Vagina (tissue), 2 donors: Measurements from ENCODE around the gene DNAJC13.

ENCODE experiments used
- POLR2A ChIP-seq, 2 donors: fragments of 450-650 bp; IDR thresholded peaks; one replicate each; pipeline ENCODE4 v1.6.1; 2017; ENCODE audit warnings: antibody characterized with exemption in 2 of 2, mild to moderate bottlenecking in 2 of 2, moderate library complexity in 2 of 2
- POLR2AphosphoS5 ChIP-seq, 2 donors: sonication (generic); formaldehyde crosslinking; IDR thresholded peaks; one replicate each; pipeline ENCODE4 v1.9.0; 2017; ENCODE audit warnings: antibody characterized with exemption in 2 of 2, mild to moderate bottlenecking in 2 of 2, low read depth in 1 of 2; ENCODE audit not compliant: insufficient read depth in 1 of 2
- TF ChIP-seq, protein P1 (sequence below), 3 experiments: fragments of 450-650 bp in 2 of 3; fragments of 200-600 bp in 1 of 3; sonication (generic) in 1 of 3; IDR thresholded peaks; one replicate each; pipeline ENCODE4 v1.5.1; 2017 to 2019; ENCODE audit warnings: antibody characterized with exemption in 3 of 3, mild to moderate bottlenecking in 2 of 3, moderate library complexity in 2 of 3

DNA sequence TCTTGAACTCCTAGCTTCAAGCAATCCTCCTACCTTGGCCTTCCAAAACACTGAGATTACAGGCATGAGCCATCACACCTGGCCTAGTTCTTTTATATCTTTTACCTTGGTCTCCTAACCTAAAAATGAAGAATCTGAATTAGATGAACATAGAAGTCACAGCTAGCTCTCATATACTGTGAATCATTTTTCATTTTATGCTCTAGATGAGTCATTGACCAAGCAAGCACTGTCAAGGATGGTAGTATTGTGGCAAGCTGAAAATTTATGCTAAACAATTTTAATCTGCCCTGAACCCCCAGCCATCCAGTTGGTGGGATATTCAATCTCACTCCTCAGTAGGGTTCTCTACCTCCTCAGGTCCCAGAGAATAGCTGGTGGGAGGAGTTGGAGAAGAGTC lies 48.3 kb upstream of the DNAJC13 start:
- TF ChIP-seq, protein P1, sequence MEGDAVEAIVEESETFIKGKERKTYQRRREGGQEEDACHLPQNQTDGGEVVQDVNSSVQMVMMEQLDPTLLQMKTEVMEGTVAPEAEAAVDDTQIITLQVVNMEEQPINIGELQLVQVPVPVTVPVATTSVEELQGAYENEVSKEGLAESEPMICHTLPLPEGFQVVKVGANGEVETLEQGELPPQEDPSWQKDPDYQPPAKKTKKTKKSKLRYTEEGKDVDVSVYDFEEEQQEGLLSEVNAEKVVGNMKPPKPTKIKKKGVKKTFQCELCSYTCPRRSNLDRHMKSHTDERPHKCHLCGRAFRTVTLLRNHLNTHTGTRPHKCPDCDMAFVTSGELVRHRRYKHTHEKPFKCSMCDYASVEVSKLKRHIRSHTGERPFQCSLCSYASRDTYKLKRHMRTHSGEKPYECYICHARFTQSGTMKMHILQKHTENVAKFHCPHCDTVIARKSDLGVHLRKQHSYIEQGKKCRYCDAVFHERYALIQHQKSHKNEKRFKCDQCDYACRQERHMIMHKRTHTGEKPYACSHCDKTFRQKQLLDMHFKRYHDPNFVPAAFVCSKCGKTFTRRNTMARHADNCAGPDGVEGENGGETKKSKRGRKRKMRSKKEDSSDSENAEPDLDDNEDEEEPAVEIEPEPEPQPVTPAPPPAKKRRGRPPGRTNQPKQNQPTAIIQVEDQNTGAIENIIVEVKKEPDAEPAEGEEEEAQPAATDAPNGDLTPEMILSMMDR (IDR thresholded peaks at IDR 0.05) = no peak
- no peak for TF ChIP-seq POLR2A (IDR thresholded peaks at IDR 0.05)
- no peak for TF ChIP-seq POLR2AphosphoS5 (IDR thresholded peaks at IDR 0.05; ENCODE audit: insufficient read depth in 1 of 2, low read depth in 1 of 2)
